NB4 (cell line): ENCODE measurements around the gene EXOC5.
"Not testable (repeated sequence)": the region's sequence is repeated elsewhere in the genome, so short reads cannot be mapped to it uniquely, and the experiment has no call there.

Experiments used
- DNase-seq: peaks from one replicate; pipeline ENCODE4 v3.0.0; 2010; ENCODE audit warnings: low read depth
- H3K4me3 ChIP-seq: one replicate; pipeline ENCODE4 v1.5.1; 2011; ENCODE audit warnings: mild to moderate bottlenecking, low read depth, low read length, moderate library complexity
- MAX ChIP-seq: IDR thresholded peaks from 2 replicates; pipeline ENCODE4 v1.6.1; 2011; ENCODE audit warnings: low read depth, low read length
- MYC ChIP-seq: IDR thresholded peaks from 2 replicates; pipeline ENCODE4 v1.6.1; 2011; ENCODE audit warnings: low read depth, low read length
- POLR2A ChIP-seq: IDR thresholded peaks from 2 replicates; pipeline ENCODE4 v1.6.1; 2011; ENCODE audit warnings: mild to moderate bottlenecking; ENCODE audit not compliant: insufficient read length; ENCODE audit errors: extremely low read depth
- TF ChIP-seq, protein P1 (sequence below): IDR thresholded peaks from one replicate; pipeline ENCODE4 v1.5.1; 2012; ENCODE audit warnings: low read depth, low read length

The EXOC5 gene

DNA sequence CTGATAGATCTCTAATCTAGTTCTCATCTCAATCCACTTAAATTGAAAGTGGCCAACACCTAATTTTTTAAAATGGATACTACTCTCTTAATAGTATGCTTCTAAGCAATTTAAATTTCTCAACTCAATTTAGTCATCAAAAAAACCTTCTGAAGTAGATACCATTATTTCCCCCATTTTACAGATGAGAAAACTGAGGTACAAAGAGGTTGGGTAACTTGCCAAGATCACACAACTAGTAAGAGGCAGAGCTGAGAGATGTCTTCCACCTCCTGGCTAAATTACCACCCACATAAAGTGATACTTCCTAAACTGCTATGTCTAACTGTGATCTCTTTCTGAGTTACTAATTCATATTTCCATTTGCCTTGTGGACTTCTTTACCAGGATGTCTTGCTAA is 6.6 kb downstream of the EXOC5 start:
- TF ChIP-seq MYC (no peak), MAX (no peak), POLR2A (no peak)
- TF ChIP-seq, protein P1, sequence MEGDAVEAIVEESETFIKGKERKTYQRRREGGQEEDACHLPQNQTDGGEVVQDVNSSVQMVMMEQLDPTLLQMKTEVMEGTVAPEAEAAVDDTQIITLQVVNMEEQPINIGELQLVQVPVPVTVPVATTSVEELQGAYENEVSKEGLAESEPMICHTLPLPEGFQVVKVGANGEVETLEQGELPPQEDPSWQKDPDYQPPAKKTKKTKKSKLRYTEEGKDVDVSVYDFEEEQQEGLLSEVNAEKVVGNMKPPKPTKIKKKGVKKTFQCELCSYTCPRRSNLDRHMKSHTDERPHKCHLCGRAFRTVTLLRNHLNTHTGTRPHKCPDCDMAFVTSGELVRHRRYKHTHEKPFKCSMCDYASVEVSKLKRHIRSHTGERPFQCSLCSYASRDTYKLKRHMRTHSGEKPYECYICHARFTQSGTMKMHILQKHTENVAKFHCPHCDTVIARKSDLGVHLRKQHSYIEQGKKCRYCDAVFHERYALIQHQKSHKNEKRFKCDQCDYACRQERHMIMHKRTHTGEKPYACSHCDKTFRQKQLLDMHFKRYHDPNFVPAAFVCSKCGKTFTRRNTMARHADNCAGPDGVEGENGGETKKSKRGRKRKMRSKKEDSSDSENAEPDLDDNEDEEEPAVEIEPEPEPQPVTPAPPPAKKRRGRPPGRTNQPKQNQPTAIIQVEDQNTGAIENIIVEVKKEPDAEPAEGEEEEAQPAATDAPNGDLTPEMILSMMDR: no peak
- DNase-seq: no peak
- H3K4me3 ChIP-seq: no peak overlapping the region

DNA sequence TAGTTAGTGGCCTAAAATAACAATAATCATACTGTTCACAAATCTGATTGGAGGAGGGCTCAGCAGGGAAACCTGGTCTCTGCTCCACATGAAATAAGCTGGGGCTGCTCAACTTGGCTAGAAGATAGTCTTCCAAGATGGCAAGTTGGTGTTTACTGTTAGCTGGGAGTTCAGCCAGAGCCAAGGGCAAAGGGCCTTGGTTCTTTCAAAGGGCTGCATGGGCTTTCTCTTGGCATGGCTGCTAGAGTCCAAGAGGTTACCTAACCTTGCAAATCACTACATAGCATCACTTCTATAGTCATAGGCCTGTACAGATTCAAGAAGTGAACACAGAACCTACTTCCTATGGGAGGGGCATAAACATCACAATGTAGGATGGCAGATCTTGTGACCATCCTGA is 7.1 kb downstream of the EXOC5 start:
- no peak overlapping the region for H3K4me3 ChIP-seq
- DNase-seq: no peak
- TF ChIP-seq POLR2A (no peak), MYC (no peak), MAX (no peak)
- TF ChIP-seq, protein P1: no peak

- TF ChIP-seq POLR2A: no peak
- TF ChIP-seq, protein P1: no peak
- no peak for DNase-seq
These were observed 9.0 kb downstream of the EXOC5 start for GRCh38 chr14:57259672-57260071.

DNA sequence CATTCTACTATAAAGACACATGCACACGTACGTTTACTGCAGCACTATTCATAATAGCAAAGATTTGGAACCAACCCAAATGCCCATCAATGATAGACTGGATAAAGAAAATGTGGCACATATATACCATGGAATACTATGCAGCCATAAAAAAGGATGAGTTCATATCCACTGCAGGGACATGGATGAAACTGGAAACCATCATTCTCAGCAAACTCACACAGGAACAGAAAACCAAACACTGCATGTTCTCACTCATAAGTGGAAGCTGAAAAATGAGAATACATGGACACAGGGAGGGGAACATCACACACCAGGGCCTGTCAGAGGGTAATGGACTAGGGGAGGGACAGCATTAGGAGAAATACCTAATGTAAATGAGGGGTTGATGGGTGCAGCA is 10.5 kb downstream of the EXOC5 start:
- not testable (repeated sequence) for H3K4me3 ChIP-seq, DNase-seq

More at GRCh38 chr14:57259672-57260071, 9.0 kb downstream of the EXOC5 start:
- no peak overlapping the region for H3K4me3 ChIP-seq

- DNase-seq: no peak
- TF ChIP-seq, protein P1: no peak
- no peak for TF ChIP-seq MAX
- TF ChIP-seq POLR2A: no peak
- no peak for TF ChIP-seq MYC
These were observed 13.8 kb downstream of the EXOC5 start for GRCh38 chr14:57254884-57255283.

GRCh38 chr14:57246933-57247657 is 21.6 kb downstream of the EXOC5 start:
- H3K4me3 ChIP-seq: no peak overlapping the region
- DNase-seq: no peak
- TF ChIP-seq, protein P1: no peak
- TF ChIP-seq POLR2A (no peak), MYC (no peak), MAX (no peak)

More at GRCh38 chr14:57254884-57255283, 13.8 kb downstream of the EXOC5 start:
- no peak overlapping the region for H3K4me3 ChIP-seq
